Cardiac septum (tissue), 1 donor: ENCODE data around the gene NFE2. TPM values are rescaled to one million over a fixed set of nuclear protein-coding genes. Genes with fewer than 3 reads are reported as not detected.
"Not testable (repeated sequence)": the region's sequence is repeated elsewhere in the genome, so short reads cannot be mapped to it uniquely, and the experiment has no call there.

Experiments
- DNase-seq: peaks from one replicate; pipeline ENCODE4 v3.0.0-alpha.2; 2020; ENCODE audit warnings: low spot score
- intact Hi-C: fragments of 100-400 bp; cut with DNase I; formaldehyde crosslinking; loops from one replicate; pipeline ENCODE4 v1.14.0; 2022
- total RNA-seq: library from RNA; stranded (reverse); fragmentation: NEBNext Ultra II Directional; extraction: Animal tissue kit (Norgen Biotek cat#: 25700); gene quantifications from one replicate; pipeline ENCODE4 v1.2.1, GENCODE V29; 2021
- donor health status: DM: no; HTN: no; CAD: no.

The NFE2 gene
- total RNA-seq, 1 donor from 2014 or later = 1.2 TPM

- intact Hi-C loops, DNase-seq: not testable (repeated sequence)
These were observed 11.5 kb upstream of the NFE2 start for GRCh38 chr12:54312309-54312708.

- intact Hi-C loops = no loop called here
- no peak for DNase-seq
These were observed 10.2 kb upstream of the NFE2 start for GRCh38 chr12:54311051-54311450.

GRCh38 chr12:54306925-54307741 is 6.3 kb upstream of the NFE2 start:
- intact Hi-C loops = no loop called here
- DNase-seq = peak; percentile 96

GRCh38 chr12:54304187-54304810 is 3.5 kb upstream of the NFE2 start:
- peak; percentile 95 for DNase-seq
- intact Hi-C loops = no loop called here

- DNase-seq = no peak
- intact Hi-C loops = no loop called here
These were observed 2.8 kb upstream of the NFE2 start for GRCh38 chr12:54303640-54304039.

- DNase-seq = no peak
- intact Hi-C loops = no loop called here
These were observed 723 bp upstream of the NFE2 start for GRCh38 chr12:54301428-54302048.

GRCh38 chr12:54300225-54300731 is 537 bp downstream of the NFE2 start:
- intact Hi-C loops = no loop called here
- DNase-seq = no peak

GRCh38 chr12:54299515-54300224 is 1.1 kb downstream of the NFE2 start:
- intact Hi-C loops = no loop called here
- no peak for DNase-seq

GRCh38 chr12:54298904-54299303 is 1.9 kb downstream of the NFE2 start:
- DNase-seq = no peak
- intact Hi-C loops = no loop called here

GRCh38 chr12:54296393-54297099 is 4.3 kb downstream of the NFE2 start:
- DNase-seq = no peak
- intact Hi-C loops = no loop called here

GRCh38 chr12:54294953-54295566 is 5.8 kb downstream of the NFE2 start:
- intact Hi-C loops = no loop called here
- DNase-seq = no peak

- intact Hi-C loops = no loop called here
- no peak for DNase-seq
These were observed 6.5 kb downstream of the NFE2 start for GRCh38 chr12:54294152-54294952.

- no peak for DNase-seq
- intact Hi-C loops = no loop called here
These were observed 7.9 kb downstream of the NFE2 start for GRCh38 chr12:54292931-54293241.

- intact Hi-C loops = no loop called here
- DNase-seq = no peak
These were observed 8.5 kb downstream of the NFE2 start for GRCh38 chr12:54292083-54292930.

- intact Hi-C loops = no loop called here
These were observed 13.3 kb downstream of the NFE2 start for GRCh38 chr12:54287261-54288157.

More at GRCh38 chr12:54287261-54288157, 13.3 kb downstream of the NFE2 start:
- no peak for DNase-seq
